IPS DF 6.9 (cell line): ENCODE results near the gene BMERB1.
A peak's percentile ranks its signal among the peaks of the same experiment; 100 is the strongest.
"Not testable (repeated sequence)": the region's sequence is repeated elsewhere in the genome, so short reads cannot be mapped to it uniquely, and the experiment has no call there.

Experiments
- DNase-seq: peaks from one replicate; pipeline ENCODE4 v3.0.0-alpha.2; 2013; ENCODE audit warnings: low read depth, low spot score
- H3K27ac ChIP-seq: one replicate; pipeline ENCODE4 v1.5.1; 2013; ENCODE audit warnings: low read length, control low read depth
- H3K27me3 ChIP-seq: 2 replicates; pipeline ENCODE4 v1.6.1; 2013; ENCODE audit warnings: mild to moderate bottlenecking, low read length; ENCODE audit not compliant: control insufficient read depth, insufficient read depth
- H3K36me3 ChIP-seq: 2 replicates; pipeline ENCODE4 v1.6.1; 2013; ENCODE audit warnings: low read length; ENCODE audit not compliant: control insufficient read depth, insufficient read depth
- H3K4me1 ChIP-seq: 2 replicates; pipeline ENCODE4 v1.6.1; 2013; ENCODE audit warnings: low read length; ENCODE audit not compliant: control insufficient read depth, insufficient read depth
- H3K4me3 ChIP-seq: 2 replicates; pipeline ENCODE4 v1.5.1; 2013; ENCODE audit warnings: mild to moderate bottlenecking, low read length
- H3K9me3 ChIP-seq: 2 replicates; pipeline ENCODE4 v1.6.1; 2013; ENCODE audit warnings: low read length, inconsistent platforms; ENCODE audit not compliant: control insufficient read depth, insufficient read depth
- WGBS: extraction: QIAGEN DNeasy Blood & Tissue Kit; methylation state at CpG from one replicate; pipeline ENCODE4 v1.1.7; 2013; ENCODE audit warnings: mixed read lengths, missing lambda C conversion rate; ENCODE audit not compliant: insufficient read length, insufficient coverage; 5-methylcytosine and 5-hydroxymethylcytosine counted together

The BMERB1 gene

DNA sequence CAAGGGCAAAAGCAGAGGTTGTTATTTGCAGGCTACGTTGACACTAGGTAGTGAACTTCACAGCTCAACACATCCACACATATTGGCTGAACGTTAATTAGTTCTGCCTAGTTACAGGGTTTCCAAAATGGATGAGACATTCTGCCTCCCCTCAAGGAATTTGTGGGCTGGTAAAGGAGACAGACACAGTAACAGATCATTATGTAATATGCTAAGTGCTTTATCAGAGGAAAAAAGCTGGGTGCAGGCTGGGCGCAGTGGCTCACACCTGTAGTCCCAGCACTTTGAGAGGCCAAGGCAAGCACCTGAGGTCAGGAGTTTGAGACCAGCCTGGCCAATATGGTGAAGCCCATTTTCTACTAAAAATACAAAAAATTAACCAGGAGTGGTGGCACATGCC is 26.2 kb downstream of the BMERB1 start:
- Histone ChIP-seq H3K27me3 (peaks cover 1% of the 10 kb centered on the region; the same call in 1 of the 2 replicates), H3K4me3 (no peak overlapping the region), H3K9me3 (no peaks in the 10 kb centered on the region), H3K27ac (no peak overlapping the region), H3K4me1 (no peaks in the 10 kb centered on the region), H3K36me3 (no peaks in the 10 kb centered on the region)
- WGBS, result no CpG with 5 or more reads among the region's 3 CpGs
- no peak for DNase-seq

GRCh38 chr16:15461376-15461775 is 27.0 kb downstream of the BMERB1 start:
- Histone ChIP-seq H3K9me3 (no peaks in the 10 kb centered on the region), H3K27me3 (peaks cover 1% of the 10 kb centered on the region; the same call in 1 of the 2 replicates), H3K36me3 (no peaks in the 10 kb centered on the region), H3K4me3 (no peak overlapping the region), H3K27ac (no peak overlapping the region), H3K4me1 (no peaks in the 10 kb centered on the region)
- 100% methylated on average over 2 of the region's 6 CpGs for WGBS
- no peak for DNase-seq

DNA sequence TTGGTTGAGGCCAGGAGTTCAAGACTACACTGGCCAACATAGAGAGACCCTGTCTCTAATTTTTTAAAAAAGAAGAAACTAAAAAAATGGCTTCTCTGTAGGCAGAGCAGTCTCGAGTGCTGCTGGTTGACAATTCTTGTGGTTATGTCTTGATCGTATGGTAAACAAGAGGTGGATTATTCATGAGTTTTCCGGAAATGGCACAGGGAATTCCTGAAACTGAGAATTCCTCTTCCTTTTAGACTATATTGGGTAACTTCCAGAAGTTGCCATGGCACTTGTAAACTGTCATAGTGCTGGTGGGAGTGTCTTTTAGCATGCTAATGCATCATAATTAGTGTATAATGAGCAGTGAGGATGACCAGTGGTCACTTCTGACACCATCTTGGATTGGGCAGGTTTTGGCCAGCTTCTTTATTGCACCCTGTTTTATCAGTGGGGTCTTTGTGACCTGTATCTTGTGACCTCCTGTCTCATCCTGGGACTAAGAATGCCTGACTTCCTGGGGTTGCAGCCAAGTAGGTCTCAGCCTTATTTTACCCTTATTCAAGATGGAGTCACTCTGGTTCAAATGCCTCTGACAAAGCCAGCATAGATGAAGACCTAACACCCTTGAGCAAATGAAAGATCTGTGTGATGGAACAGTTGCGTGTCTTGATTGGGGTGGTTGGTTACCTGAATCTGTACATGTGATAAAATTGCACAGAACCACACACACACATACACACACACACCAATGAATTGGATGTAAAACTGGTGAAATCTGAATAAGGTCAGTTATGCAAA is 30.2 kb downstream of the BMERB1 start:
- Histone ChIP-seq H3K4me1 (no peaks in the 10 kb centered on the region), H3K27me3 (no peaks in the 10 kb centered on the region), H3K36me3 (no peaks in the 10 kb centered on the region), H3K9me3 (no peaks in the 10 kb centered on the region), H3K4me3 (no peak overlapping the region), H3K27ac (no peak overlapping the region)
- WGBS, result no CpG with 5 or more reads among the region's 4 CpGs
- no peak for DNase-seq

DNA sequence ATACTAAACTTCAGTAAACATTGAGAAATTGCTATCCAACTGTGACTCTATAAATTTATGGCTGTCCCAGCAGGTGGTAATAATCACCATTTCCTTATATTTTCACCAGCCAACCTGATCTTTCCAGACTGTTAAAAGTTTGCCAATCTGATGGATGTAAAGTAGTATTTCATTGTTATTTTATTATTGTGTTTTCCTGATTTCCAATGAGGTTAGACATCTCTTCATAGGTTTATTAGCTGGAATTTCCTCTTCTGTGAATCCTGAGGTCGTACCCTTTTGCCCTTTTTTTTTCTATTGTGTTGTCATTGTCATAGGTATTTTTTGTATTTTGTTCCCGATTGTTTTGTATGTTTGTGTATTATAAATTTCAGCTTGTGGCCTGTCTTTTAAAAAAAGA is 31.7 kb downstream of the BMERB1 start:
- no peaks in the 10 kb centered on the region for H3K27me3 ChIP-seq
- H3K36me3 ChIP-seq, result no peaks in the 10 kb centered on the region
- no peaks in the 10 kb centered on the region for H3K9me3 ChIP-seq
- no peaks in the 10 kb centered on the region for H3K4me1 ChIP-seq
- no peak for DNase-seq
- H3K4me3 ChIP-seq, result no peak overlapping the region
- no peak overlapping the region for H3K27ac ChIP-seq
- no CpG with 5 or more reads among the region's 2 CpGs for WGBS

DNA sequence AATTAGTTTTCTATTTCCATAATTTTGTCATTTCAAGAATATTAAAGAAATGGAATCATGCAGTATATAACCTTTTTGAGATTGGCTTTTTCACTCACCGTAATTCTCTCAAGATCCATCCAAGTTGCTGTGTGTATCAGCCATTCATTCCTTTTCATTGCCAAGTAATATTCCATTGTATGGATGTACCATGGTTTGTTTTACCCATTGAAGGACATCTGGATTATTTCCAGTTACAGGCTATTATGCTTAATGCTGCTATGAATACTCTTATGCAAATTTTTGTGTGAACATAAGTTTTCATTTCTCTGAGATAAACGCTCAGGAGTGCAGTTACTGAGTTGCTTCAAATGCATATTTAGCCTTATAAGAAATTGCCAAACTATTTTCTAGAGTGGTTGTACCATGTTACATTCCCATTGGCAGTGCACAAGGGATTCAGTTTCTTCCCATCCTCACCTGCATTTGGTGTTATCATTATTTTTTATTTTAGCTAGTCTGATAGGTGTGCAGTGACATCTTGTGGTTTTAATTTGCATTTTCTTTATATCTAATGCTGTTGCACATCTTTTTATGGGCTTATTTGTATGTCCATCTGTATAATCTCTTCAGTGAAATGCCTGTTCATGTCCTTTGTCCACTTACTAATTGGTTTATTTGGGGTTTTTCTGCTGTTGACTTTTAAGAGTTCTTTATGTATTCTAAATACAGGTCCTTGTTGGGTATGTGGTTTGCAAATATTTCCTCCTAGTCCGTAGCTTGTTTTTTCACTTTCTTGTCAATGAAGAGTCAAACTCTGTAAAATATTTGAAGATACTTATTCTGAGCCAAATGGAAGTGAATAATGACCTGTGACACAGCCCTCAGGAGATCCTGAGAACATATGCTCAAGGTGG is 32.7 kb downstream of the BMERB1 start:
- Histone ChIP-seq H3K36me3 (no peaks in the 10 kb centered on the region), H3K4me1 (no peaks in the 10 kb centered on the region), H3K4me3 (no peak overlapping the region), H3K27ac (no peak overlapping the region), H3K27me3 (no peaks in the 10 kb centered on the region), H3K9me3 (no peaks in the 10 kb centered on the region)
- DNase-seq, result no peak
- no CpG with 5 or more reads among the region's 3 CpGs for WGBS

DNA sequence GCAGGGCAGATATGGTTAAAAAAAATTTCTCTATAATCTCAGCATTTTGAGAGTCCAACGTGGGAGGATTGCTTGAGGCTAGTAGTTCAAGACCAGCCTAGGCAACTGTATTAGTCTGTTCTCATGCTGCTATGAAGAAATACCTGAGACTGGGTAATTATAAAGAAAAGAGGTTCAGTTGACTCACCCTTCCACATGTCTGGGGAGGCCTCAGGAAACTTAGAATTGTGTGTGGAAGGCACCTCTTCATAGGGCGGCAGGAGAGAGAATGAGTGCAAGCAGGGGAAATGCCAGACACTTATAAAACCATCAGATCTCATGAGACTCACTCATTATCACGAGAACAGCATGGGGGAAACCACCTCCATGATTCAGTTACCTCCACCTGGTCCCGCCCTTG is 42.6 kb downstream of the BMERB1 start:
- H3K27ac ChIP-seq, H3K36me3 ChIP-seq, H3K4me1 ChIP-seq, H3K4me3 ChIP-seq, H3K9me3 ChIP-seq, H3K27me3 ChIP-seq, DNase-seq: not testable (repeated sequence)
- no CpG with 5 or more reads among the region's 4 CpGs for WGBS

- WGBS, result no CpG with 5 or more reads among the region's 2 CpGs
- Histone ChIP-seq H3K36me3 (no peaks in the 10 kb centered on the region), H3K27ac (no peak overlapping the region), H3K27me3 (no peaks in the 10 kb centered on the region), H3K9me3 (no peaks in the 10 kb centered on the region), H3K4me1 (no peaks in the 10 kb centered on the region), H3K4me3 (no peak overlapping the region)
- no peak for DNase-seq
Measured at GRCh38 chr16:15477802-15478201, 43.4 kb downstream of the BMERB1 start.

DNA sequence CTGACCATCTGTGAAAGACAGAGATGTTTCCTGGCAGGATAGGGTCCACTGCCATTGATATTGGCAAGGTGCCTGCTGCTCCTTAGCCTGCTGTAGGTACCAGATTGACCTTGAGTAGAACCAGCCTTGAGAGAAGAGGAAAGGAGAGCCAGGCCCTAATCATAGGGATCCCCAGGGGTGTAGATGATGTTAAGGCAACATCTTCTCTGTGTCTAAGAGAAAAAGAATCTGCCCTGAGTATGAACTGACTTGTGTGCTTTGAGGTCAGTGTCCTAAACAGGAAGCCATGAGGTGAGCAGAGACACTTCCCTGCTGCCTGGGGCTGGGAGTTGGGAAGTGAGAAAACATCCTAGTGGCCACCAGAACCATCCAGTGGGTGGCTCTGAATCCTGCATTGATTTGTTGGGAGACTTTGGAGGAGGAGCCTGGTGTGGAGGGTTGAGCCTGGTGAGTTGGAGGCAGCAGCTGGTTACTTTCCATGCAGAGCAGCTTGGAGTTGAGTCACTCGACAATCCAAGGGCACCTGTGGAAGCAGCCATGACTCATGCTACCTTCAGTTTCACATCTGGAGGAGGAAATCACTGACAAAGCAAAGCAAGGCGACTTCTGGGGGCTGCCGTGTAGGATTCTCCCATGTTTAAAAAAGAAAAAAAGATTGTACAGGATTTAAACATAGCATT is 47.8 kb downstream of the BMERB1 start:
- H3K4me1 ChIP-seq, result no peaks in the 10 kb centered on the region
- WGBS, result no CpG with 5 or more reads among the region's 3 CpGs
- no peak overlapping the region for H3K4me3 ChIP-seq
- no peaks in the 10 kb centered on the region for H3K9me3 ChIP-seq
- peak; percentile 16 for DNase-seq
- H3K27me3 ChIP-seq, result no peaks in the 10 kb centered on the region
- H3K27ac ChIP-seq, result no peak overlapping the region
- no peaks in the 10 kb centered on the region for H3K36me3 ChIP-seq

- no peak for DNase-seq
- no CpG with 5 or more reads among the region's 7 CpGs for WGBS
- Histone ChIP-seq H3K27me3 (no peaks in the 10 kb centered on the region), H3K4me1 (no peaks in the 10 kb centered on the region), H3K36me3 (no peaks in the 10 kb centered on the region), H3K9me3 (no peaks in the 10 kb centered on the region), H3K4me3 (no peak overlapping the region), H3K27ac (no peak overlapping the region)
Measured at GRCh38 chr16:15482748-15483298, 48.4 kb downstream of the BMERB1 start.

DNA sequence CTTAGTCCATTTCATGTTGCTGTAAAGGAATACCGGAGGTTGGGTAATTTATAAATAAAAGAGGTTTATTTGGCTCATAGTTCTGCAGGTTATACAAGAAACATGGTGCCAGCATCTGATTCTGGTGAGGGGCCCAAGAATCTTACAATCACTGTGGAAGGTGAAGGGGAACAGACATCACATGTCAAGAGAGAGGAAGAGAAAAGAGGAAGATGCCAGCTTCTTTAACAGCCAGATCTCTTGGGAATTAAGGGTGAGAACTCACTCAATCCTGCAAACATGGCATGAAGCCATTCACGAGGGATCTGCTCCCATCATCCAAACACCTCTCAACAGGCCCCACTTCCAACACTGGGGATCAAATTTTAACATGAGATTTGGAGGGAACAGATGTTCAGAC is 49.5 kb downstream of the BMERB1 start:
- Histone ChIP-seq H3K9me3 (no peaks in the 10 kb centered on the region), H3K36me3 (no peaks in the 10 kb centered on the region), H3K27ac (no peak overlapping the region), H3K4me1 (no peaks in the 10 kb centered on the region), H3K27me3 (no peaks in the 10 kb centered on the region), H3K4me3 (no peak overlapping the region)
- no CpG with 5 or more reads among the region's 2 CpGs for WGBS
- no peak for DNase-seq
